Activated T-helper 2 cell treated with anti-CD3 and anti-CD28 coated beads, Interferon-gamma antibody, Interleukin-2, Interleukin-4, amounts not matched to agents 10 μg/mL and 5 μg/mL and 100 μg/mL, durations not matched to agents 14 hours and 24 hours and 36 hours (primary cell): Measurements from ENCODE around the gene GPS2. TPM values are rescaled to one million over a fixed set of nuclear protein-coding genes. Genes with fewer than 3 reads are reported as not detected.
A peak's percentile ranks its signal among the peaks of the same experiment; 100 is the strongest.

ENCODE experiments used
- DNase-seq: peaks from one replicate; pipeline ENCODE4 v3.0.0; 2021; ENCODE audit warnings: low spot score
- H3K27ac Mint-ChIP-seq: one replicate; pipeline ENCODE4 v1.8.0; 2021; ENCODE audit warnings: mixed read lengths
- H3K27me3 Mint-ChIP-seq: one replicate; pipeline ENCODE4 v1.8.0; 2021; ENCODE audit warnings: low read depth, mixed read lengths
- H3K36me3 Mint-ChIP-seq: one replicate; pipeline ENCODE4 v1.8.0; 2021; ENCODE audit warnings: low read depth, mixed read lengths
- H3K4me1 Mint-ChIP-seq: one replicate; pipeline ENCODE4 v1.8.0; 2021; ENCODE audit warnings: low read depth, mixed read lengths
- H3K4me3 Mint-ChIP-seq: one replicate; pipeline ENCODE4 v1.8.0; 2021; ENCODE audit warnings: low read depth, mild to moderate bottlenecking, moderate library complexity, mixed read lengths
- H3K9me3 Mint-ChIP-seq: one replicate; pipeline ENCODE4 v1.8.0; 2021; ENCODE audit warnings: mixed read lengths
- intact Hi-C: fragments of 100-400 bp; cut with micrococcal nuclease; formaldehyde crosslinking; loops from one replicate; pipeline ENCODE4 v1.15.1; 2023
- total RNA-seq: library from RNA; stranded (reverse); gene quantifications from 2 replicates; pipeline ENCODE4 v1.2.3, GENCODE V29; 2022

The GPS2 gene
- total RNA-seq, 1 donor from 2014 or later = 64.9 TPM

- intact Hi-C loops = no loop called here
- no peaks in the 10 kb centered on the region for H3K27me3 Mint-ChIP-seq
- no peaks in the 10 kb centered on the region for H3K9me3 Mint-ChIP-seq
- peaks cover 65% of the 10 kb centered on the region for H3K36me3 Mint-ChIP-seq
- peak overlapping the region; percentile 69 for H3K27ac Mint-ChIP-seq
- peaks cover 51% of the 10 kb centered on the region for H3K4me1 Mint-ChIP-seq
- no peak for DNase-seq
- H3K4me3 Mint-ChIP-seq = peak overlapping the region; percentile 94
These were observed 4.0 kb downstream of the GPS2 start for GRCh38 chr17:7311110-7311705.

- H3K36me3 Mint-ChIP-seq = peaks cover 61% of the 10 kb centered on the region
- no peaks in the 10 kb centered on the region for H3K27me3 Mint-ChIP-seq
- intact Hi-C loops = loop anchor here (5.0 kb wide), 2 partner anchors 128 to 263 kb away; partner anchors contain the start of genes FGF11 and TMEM102
- H3K4me1 Mint-ChIP-seq = peaks cover 53% of the 10 kb centered on the region
- H3K9me3 Mint-ChIP-seq = no peaks in the 10 kb centered on the region
- no peak for DNase-seq
- H3K4me3 Mint-ChIP-seq = peak overlapping the region; percentile 94
- peak overlapping the region; percentile 95 for H3K27ac Mint-ChIP-seq
These were observed 5.5 kb downstream of the GPS2 start for GRCh38 chr17:7309628-7310027.

GRCh38 chr17:7308625-7309433, 6.3 kb downstream of the GPS2 start:
- Mint-ChIP-seq H3K27me3 (no peaks in the 10 kb centered on the region), H3K4me1 (peaks cover 46% of the 10 kb centered on the region), H3K4me3 (peak overlapping the region; percentile 94), H3K27ac (peak overlapping the region; percentile 95), H3K36me3 (peaks cover 54% of the 10 kb centered on the region), H3K9me3 (no peaks in the 10 kb centered on the region)
- peak; percentile 80 for DNase-seq
- intact Hi-C loops = loop anchor here (1.0 to 5.0 kb wide), 3 partner anchors 128 to 263 kb away; partner anchors contain the start of genes FGF11, POLR2A and TMEM102

GRCh38 chr17:7307686-7308624, 7.2 kb downstream of the GPS2 start:
- peak; percentile 47 for DNase-seq
- H3K9me3 Mint-ChIP-seq = no peaks in the 10 kb centered on the region
- peak overlapping the region; percentile 97 for H3K27ac Mint-ChIP-seq
- H3K4me3 Mint-ChIP-seq = peak overlapping the region; percentile 94
- H3K36me3 Mint-ChIP-seq = peaks cover 45% of the 10 kb centered on the region
- H3K4me1 Mint-ChIP-seq = peaks cover 38% of the 10 kb centered on the region
- no peaks in the 10 kb centered on the region for H3K27me3 Mint-ChIP-seq
- intact Hi-C loops = loop anchor here (1.0 to 5.0 kb wide), 9 partner anchors 14 to 379 kb away; partner anchors contain the start of genes ELP5, FGF11, GABARAP and NEURL4

- peaks cover 32% of the 10 kb centered on the region for H3K4me1 Mint-ChIP-seq
- H3K27ac Mint-ChIP-seq = peak within 1 kb of the TSS; percentile 97
- intact Hi-C loops = loop anchor here (1.0 to 5.0 kb wide), 8 partner anchors 13 to 380 kb away; partner anchors contain the start of genes ELP5, FGF11, GABARAP and NEURL4
- H3K27me3 Mint-ChIP-seq = peaks cover under 1% of the 10 kb centered on the region
- H3K36me3 Mint-ChIP-seq = peaks cover 36% of the 10 kb centered on the region
- H3K4me3 Mint-ChIP-seq = peak within 1 kb of the TSS; percentile 94
- H3K9me3 Mint-ChIP-seq = no peaks in the 10 kb centered on the region
- peak; percentile 99 for DNase-seq
These were observed 8.1 kb downstream of the GPS2 start, which contains the start of gene EIF5A for GRCh38 chr17:7306911-7307685. EIF5A (plus strand) TSS chr17:7307628; CDS start chr17:7309636, 2,008 bp downstream.

- Mint-ChIP-seq H3K27me3 (peaks cover 10% of the 10 kb centered on the region), H3K4me3 (peak overlapping the region; percentile 13)
- intact Hi-C loops = no loop called here
These were observed 11.0 kb downstream of the GPS2 start for GRCh38 chr17:7304179-7304578.

GRCh38 chr17:7296189-7296861, 18.8 kb downstream of the GPS2 start:
- H3K4me3 Mint-ChIP-seq = no peak overlapping the region
- peaks cover 13% of the 10 kb centered on the region for H3K4me1 Mint-ChIP-seq
- H3K9me3 Mint-ChIP-seq = no peaks in the 10 kb centered on the region
- no peak overlapping the region for H3K27ac Mint-ChIP-seq
- DNase-seq = peak; percentile 64
- no peaks in the 10 kb centered on the region for H3K36me3 Mint-ChIP-seq
- intact Hi-C loops = loop anchor here (1.0 to 2.0 kb wide), 3 partner anchors 16 to 250 kb away; partner anchors contain the start of gene ELP5
- H3K27me3 Mint-ChIP-seq = peaks cover 36% of the 10 kb centered on the region

More at GRCh38 chr17:7304179-7304578, 11.0 kb downstream of the GPS2 start:
- Mint-ChIP-seq H3K9me3 (no peaks in the 10 kb centered on the region), H3K27ac (peak overlapping the region; percentile 28), H3K4me1 (peaks cover 9% of the 10 kb centered on the region), H3K36me3 (peaks cover 8% of the 10 kb centered on the region)
- no peak for DNase-seq

- Mint-ChIP-seq H3K36me3 (no peaks in the 10 kb centered on the region), H3K9me3 (no peaks in the 10 kb centered on the region), H3K4me3 (peak overlapping the region; percentile 75), H3K4me1 (peaks cover 13% of the 10 kb centered on the region), H3K27me3 (peaks cover 36% of the 10 kb centered on the region), H3K27ac (no peak overlapping the region)
- DNase-seq = no peak
- intact Hi-C loops = loop anchor here (1.0 to 2.0 kb wide), 3 partner anchors 15 to 249 kb away; partner anchors contain the start of gene ELP5
These were observed 19.7 kb downstream of the GPS2 start for GRCh38 chr17:7295230-7296180.

GRCh38 chr17:7294614-7295153, 20.5 kb downstream of the GPS2 start, which contains the start of gene YBX2:
YBX2 (minus strand) TSS chr17:7294639; CDS start chr17:7294500, 139 bp downstream.
- peak within 1 kb of the TSS; percentile 75 for H3K4me3 Mint-ChIP-seq
- intact Hi-C loops = loop anchor here (1.0 kb wide), 2 partner anchors 13 to 73 kb away; partner anchors contain the start of gene EIF5A
- no peaks in the 10 kb centered on the region for H3K36me3 Mint-ChIP-seq
- peaks cover 13% of the 10 kb centered on the region for H3K4me1 Mint-ChIP-seq
- peaks cover 32% of the 10 kb centered on the region for H3K27me3 Mint-ChIP-seq
- peak; percentile 80 for DNase-seq
- no peaks in the 10 kb centered on the region for H3K9me3 Mint-ChIP-seq
- H3K27ac Mint-ChIP-seq = no peak within 1 kb of the TSS
